HCT116 (cell line): ENCODE measurements around the gene ERC1. TPM values are rescaled to one million over a fixed set of nuclear protein-coding genes. Genes with fewer than 3 reads are reported as not detected.

ENCODE experiments used
- ATAC-seq: fragments of 200-7000 bp; cut with Tn5 transposase; 2 replicates; pipeline ENCODE4 v1.9.1; 2020; ENCODE audit warnings: mild to moderate bottlenecking, moderate library complexity
- BruUV-seq: library from RNA; stranded (reverse); fragments of 400-500 nt; replicated peaks from 2 replicates; lab custom pipeline; 2021; lab: Mats Ljungman, UMichigan
- CTCF ChIA-PET: fragments of 300-600 bp; sonication (Branson Sonifier 250); formaldehyde crosslinking; loops from one replicate; lab custom pipeline; 2021; ENCODE audit warnings: antibody characterized with exemption; lab: Charles Lee
- POLR2A ChIA-PET: fragments of 300-600, 350-600 bp; sonication (Branson Sonifier 250); formaldehyde crosslinking; loops from one replicate; lab custom pipeline; 2021; ENCODE audit warnings: antibody characterized with exemption; lab: Charles Lee
- RAD21 ChIA-PET, 2 experiments: fragments of 300-600 bp; sonication (Branson Sonifier 250); formaldehyde crosslinking; loops; one replicate each; lab custom pipeline; 2023; ENCODE audit warnings: low total read pairs in 2 of 2; ENCODE audit not compliant: uncharacterized antibody in 2 of 2, unreplicated experiment in 2 of 2, low non-redundant PET in 1 of 2; lab: Charles Lee
- DNase-seq: peaks from one replicate; pipeline ENCODE4 v3.0.0-alpha.2; 2010; ENCODE audit warnings: low read depth, low spot score
- H2AFZ ChIP-seq: fragments of 200-600 bp; shearing (Covaris generic), sonication (generic); 2 replicates; pipeline ENCODE4 v1.6.1; 2017; ENCODE audit warnings: low read depth, mixed run types, mixed read lengths, antibody characterized with exemption, low read length; ENCODE audit not compliant: poor library complexity, severe bottlenecking
- H3K27ac ChIP-seq: 2 replicates; pipeline ENCODE4 v1.5.1; 2012; ENCODE audit warnings: low read depth, low read length
- H3K27me3 ChIP-seq: fragments of 200-600 bp; sonication (generic); 2 replicates; pipeline ENCODE4 v1.6.1; 2016; ENCODE audit warnings: mixed run types, low read length, mixed read lengths; ENCODE audit not compliant: insufficient read depth
- H3K36me3 ChIP-seq, 2 experiments: fragments of 200-500 bp in 1 of 2; fragments of 200-600 bp in 1 of 2; sonication (Bioruptor generic) in 1 of 2; sonication (generic) in 1 of 2; 2 replicates each; pipeline versions ENCODE4 v1.5.1 to v1.6.1; 2014 to 2016; ENCODE audit warnings: low read length in 2 of 2, inconsistent platforms in 1 of 2, mixed read lengths in 1 of 2, mixed run types in 1 of 2; ENCODE audit not compliant: insufficient read depth in 2 of 2, control insufficient read depth in 1 of 2
- H3K4me1 ChIP-seq, 2 experiments: fragments of 200-600 bp in 1 of 2; sonication (generic) in 1 of 2; 2 replicates each; pipeline versions ENCODE4 v1.5.1 to v1.6.1; 2012 to 2017; ENCODE audit warnings: low read length in 2 of 2, inconsistent platforms in 1 of 2, mild to moderate bottlenecking in 1 of 2, mixed read lengths in 1 of 2, mixed run types in 1 of 2, moderate library complexity in 1 of 2; ENCODE audit not compliant: insufficient read depth in 2 of 2, control insufficient read depth in 1 of 2
- H3K4me2 ChIP-seq: fragments of 200-600 bp; sonication (generic); 2 replicates; pipeline ENCODE4 v1.6.1; 2017; ENCODE audit warnings: mixed run types, low read length, mixed read lengths
- H3K4me3 ChIP-seq, 2 experiments: fragments of 200-600 bp in 1 of 2; sonication (generic) in 1 of 2; replicated peaks in 1 of 2; 2 replicates each; pipeline ENCODE4 v1.5.1; 2011 to 2016; ENCODE audit warnings: low read length in 2 of 2, control low read depth in 1 of 2, low read depth in 1 of 2, mild to moderate bottlenecking in 1 of 2, mixed read lengths in 1 of 2, mixed run types in 1 of 2
- H3K79me2 ChIP-seq: fragments of 200-600 bp; sonication (generic); 2 replicates; pipeline ENCODE4 v1.6.1; 2017; ENCODE audit warnings: mild to moderate bottlenecking, mixed run types, low read length, moderate library complexity, mixed read lengths; ENCODE audit not compliant: insufficient read depth
- H3K9ac ChIP-seq: fragments of 200-600 bp; sonication (generic); 2 replicates; pipeline ENCODE4 v1.6.1; 2016; ENCODE audit warnings: low read length, mixed read lengths
- H3K9me2 ChIP-seq: fragments of 200-600 bp; sonication (generic), shearing (Covaris generic); 2 replicates; pipeline ENCODE4 v1.6.1; 2017; ENCODE audit warnings: mixed run types, mild to moderate bottlenecking, moderate library complexity; ENCODE audit not compliant: insufficient read depth
- H3K9me3 ChIP-seq, 2 experiments: fragments of 200-500 bp in 1 of 2; fragments of 200-600 bp in 1 of 2; sonication (Bioruptor generic) in 1 of 2; sonication (generic) in 1 of 2; 2 replicates each; pipeline ENCODE4 v1.6.1; 2014 to 2017; ENCODE audit warnings: low read length in 2 of 2, mixed read lengths in 2 of 2, inconsistent platforms in 1 of 2, low read depth in 1 of 2, mild to moderate bottlenecking in 1 of 2, mixed run types in 1 of 2, moderate library complexity in 1 of 2; ENCODE audit not compliant: control insufficient read depth in 1 of 2, insufficient read depth in 1 of 2
- H4K20me1 ChIP-seq: fragments of 200-600 bp; sonication (generic), shearing (Covaris generic); 2 replicates; pipeline ENCODE4 v1.6.1; 2017; ENCODE audit warnings: mixed run types, mild to moderate bottlenecking, moderate library complexity; ENCODE audit not compliant: insufficient read depth
- CBX3 ChIP-seq: IDR thresholded peaks from 2 replicates; pipeline ENCODE4 v1.6.1; 2012; ENCODE audit warnings: low read depth
- EGR1 ChIP-seq: IDR thresholded peaks from 2 replicates; pipeline ENCODE4 v1.6.1; 2012; ENCODE audit warnings: low read depth
- ELF1 ChIP-seq: IDR thresholded peaks from 2 replicates; pipeline ENCODE4 v1.6.1; 2012; ENCODE audit warnings: low read depth, borderline replicate concordance
- EZH2 ChIP-seq: fragments of 200-600 bp; sonication (generic); IDR thresholded peaks from 2 replicates; pipeline ENCODE4 v1.6.1; 2017; ENCODE audit warnings: antibody characterized with exemption, mixed run types
- JUND ChIP-seq: IDR thresholded peaks from 2 replicates; pipeline ENCODE4 v1.6.1; 2012
- RAD21 ChIP-seq: IDR thresholded peaks from 2 replicates; pipeline ENCODE4 v1.6.1; 2012; ENCODE audit warnings: low read depth, mild to moderate bottlenecking
- TCF7L2 ChIP-seq: IDR thresholded peaks from 2 replicates; pipeline ENCODE4 v1.7.0; 2011; ENCODE audit warnings: borderline replicate concordance, inconsistent platforms; ENCODE audit not compliant: insufficient read depth, insufficient read length; ENCODE audit errors: extremely low read depth
- YY1 ChIP-seq: IDR thresholded peaks from 2 replicates; pipeline ENCODE4 v1.6.1; 2011; ENCODE audit warnings: low read length, low read depth, moderate library complexity, mild to moderate bottlenecking; ENCODE audit not compliant: insufficient replicate concordance; ENCODE audit errors: extremely low read depth
- ZFX ChIP-seq: fragments of 450-650 bp; IDR thresholded peaks from 2 replicates; pipeline ENCODE4 v1.6.1; 2017
- intact Hi-C: fragments of 100-400 bp; cut with micrococcal nuclease; formaldehyde crosslinking; loops from 2 replicates; pipeline ENCODE4 v1.10.0; 2022
- total RNA-seq: library from RNA; stranded (reverse); gene quantifications from one replicate; pipeline ENCODE4 v1.2.1, GENCODE V29; 2021; ENCODE audit not compliant: unreplicated experiment
- TF ChIP-seq, protein P1 (sequence below): IDR thresholded peaks from 2 replicates; pipeline ENCODE4 v1.6.1; 2012; ENCODE audit warnings: low read depth

The ERC1 gene
- total RNA-seq, 1 experiment from 2014 or later: 41.9 TPM

DNA sequence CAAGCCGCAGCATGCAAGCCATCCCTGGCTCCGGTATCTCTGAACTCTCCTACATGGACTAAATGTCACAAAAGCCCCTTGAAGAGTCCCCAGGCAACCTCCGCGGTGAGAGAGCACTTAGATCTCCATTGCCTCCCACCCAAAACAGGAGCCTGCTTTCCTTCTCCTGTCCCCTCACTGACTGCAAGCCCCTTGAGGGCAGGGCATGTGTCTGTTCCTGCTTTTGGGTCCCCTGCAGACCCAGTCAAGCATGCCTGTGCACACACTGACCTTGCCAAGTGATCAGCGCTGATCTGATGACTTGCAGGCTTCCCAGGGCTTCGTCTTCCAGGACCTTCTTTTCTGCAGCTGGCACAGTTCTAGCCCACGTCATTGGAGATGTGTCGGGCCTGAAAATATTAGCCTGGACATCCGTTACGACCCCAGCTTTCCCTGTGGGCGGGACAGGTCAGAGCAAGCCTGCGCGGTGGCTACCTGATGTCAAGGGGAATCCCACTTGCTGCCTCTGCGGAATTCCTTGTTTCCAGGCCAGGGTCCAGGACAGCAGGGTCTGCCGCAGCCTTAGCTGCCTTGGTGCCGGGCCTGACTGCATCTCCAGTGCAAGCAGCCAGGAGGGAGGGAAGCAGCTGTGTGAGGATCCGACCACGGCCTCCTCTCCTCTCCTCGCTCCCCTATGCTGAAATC, 510.8 kb downstream of the ERC1 start:
- H3K9me2 ChIP-seq: no peaks in the 10 kb centered on the region
- no peaks in the 10 kb centered on the region for H3K36me3 ChIP-seq
- no peak overlapping the region for H3K9ac ChIP-seq
- H3K27ac ChIP-seq: no peak overlapping the region
- H2AFZ ChIP-seq: no peak overlapping the region
- H3K27me3 ChIP-seq: no peaks in the 10 kb centered on the region
- DNase-seq: no peak
- no TSS peak for BruUV-seq
- H3K9me3 ChIP-seq: no peaks in the 10 kb centered on the region
- no peak for TF ChIP-seq YY1
- no peak for TF ChIP-seq RAD21
- no peak for TF ChIP-seq TCF7L2
- no peak for TF ChIP-seq EZH2
- TF ChIP-seq, protein P1, sequence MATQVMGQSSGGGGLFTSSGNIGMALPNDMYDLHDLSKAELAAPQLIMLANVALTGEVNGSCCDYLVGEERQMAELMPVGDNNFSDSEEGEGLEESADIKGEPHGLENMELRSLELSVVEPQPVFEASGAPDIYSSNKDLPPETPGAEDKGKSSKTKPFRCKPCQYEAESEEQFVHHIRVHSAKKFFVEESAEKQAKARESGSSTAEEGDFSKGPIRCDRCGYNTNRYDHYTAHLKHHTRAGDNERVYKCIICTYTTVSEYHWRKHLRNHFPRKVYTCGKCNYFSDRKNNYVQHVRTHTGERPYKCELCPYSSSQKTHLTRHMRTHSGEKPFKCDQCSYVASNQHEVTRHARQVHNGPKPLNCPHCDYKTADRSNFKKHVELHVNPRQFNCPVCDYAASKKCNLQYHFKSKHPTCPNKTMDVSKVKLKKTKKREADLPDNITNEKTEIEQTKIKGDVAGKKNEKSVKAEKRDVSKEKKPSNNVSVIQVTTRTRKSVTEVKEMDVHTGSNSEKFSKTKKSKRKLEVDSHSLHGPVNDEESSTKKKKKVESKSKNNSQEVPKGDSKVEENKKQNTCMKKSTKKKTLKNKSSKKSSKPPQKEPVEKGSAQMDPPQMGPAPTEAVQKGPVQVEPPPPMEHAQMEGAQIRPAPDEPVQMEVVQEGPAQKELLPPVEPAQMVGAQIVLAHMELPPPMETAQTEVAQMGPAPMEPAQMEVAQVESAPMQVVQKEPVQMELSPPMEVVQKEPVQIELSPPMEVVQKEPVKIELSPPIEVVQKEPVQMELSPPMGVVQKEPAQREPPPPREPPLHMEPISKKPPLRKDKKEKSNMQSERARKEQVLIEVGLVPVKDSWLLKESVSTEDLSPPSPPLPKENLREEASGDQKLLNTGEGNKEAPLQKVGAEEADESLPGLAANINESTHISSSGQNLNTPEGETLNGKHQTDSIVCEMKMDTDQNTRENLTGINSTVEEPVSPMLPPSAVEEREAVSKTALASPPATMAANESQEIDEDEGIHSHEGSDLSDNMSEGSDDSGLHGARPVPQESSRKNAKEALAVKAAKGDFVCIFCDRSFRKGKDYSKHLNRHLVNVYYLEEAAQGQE: no peak
- TF ChIP-seq JUND: no peak
- no peak for TF ChIP-seq EGR1
- TF ChIP-seq CBX3: no peak
- no peak for TF ChIP-seq ZFX
- no peak for TF ChIP-seq ELF1
- intact Hi-C loops: no loop called here
- peaks cover 0 to 11% of the 10 kb centered on the region in 2 experiments; a peak in 1 of 4 replicates for H3K4me1 ChIP-seq
- ChIA-PET CTCF (no interaction called here), RAD21 (no interaction called here), POLR2A (no interaction called here)
- no peak overlapping the region for H3K4me3 ChIP-seq
- H3K79me2 ChIP-seq: no peaks in the 10 kb centered on the region
- no peak overlapping the region for H3K4me2 ChIP-seq
- no peaks in the 10 kb centered on the region for H4K20me1 ChIP-seq
- ATAC-seq: no peak
